Hindlimb muscle (tissue), 1 donor: ENCODE measurements around the gene ST3GAL2. TPM values are rescaled to one million over a fixed set of nuclear protein-coding genes. Genes with fewer than 3 reads are reported as not detected.

Experiments
- DNase-seq: peaks from one replicate; pipeline ENCODE4 v3.0.0-alpha.2; 2013
- polyA plus RNA-seq: library from polyadenylated mRNA; unstranded; fragments of 120-200 nt; gene quantifications from one replicate; pipeline ENCODE4 v1.2.1, GENCODE V29; 2013; ENCODE audit not compliant: insufficient read length

ST3GAL2 gene
- polyA plus RNA-seq = 30.5 TPM

DNA sequence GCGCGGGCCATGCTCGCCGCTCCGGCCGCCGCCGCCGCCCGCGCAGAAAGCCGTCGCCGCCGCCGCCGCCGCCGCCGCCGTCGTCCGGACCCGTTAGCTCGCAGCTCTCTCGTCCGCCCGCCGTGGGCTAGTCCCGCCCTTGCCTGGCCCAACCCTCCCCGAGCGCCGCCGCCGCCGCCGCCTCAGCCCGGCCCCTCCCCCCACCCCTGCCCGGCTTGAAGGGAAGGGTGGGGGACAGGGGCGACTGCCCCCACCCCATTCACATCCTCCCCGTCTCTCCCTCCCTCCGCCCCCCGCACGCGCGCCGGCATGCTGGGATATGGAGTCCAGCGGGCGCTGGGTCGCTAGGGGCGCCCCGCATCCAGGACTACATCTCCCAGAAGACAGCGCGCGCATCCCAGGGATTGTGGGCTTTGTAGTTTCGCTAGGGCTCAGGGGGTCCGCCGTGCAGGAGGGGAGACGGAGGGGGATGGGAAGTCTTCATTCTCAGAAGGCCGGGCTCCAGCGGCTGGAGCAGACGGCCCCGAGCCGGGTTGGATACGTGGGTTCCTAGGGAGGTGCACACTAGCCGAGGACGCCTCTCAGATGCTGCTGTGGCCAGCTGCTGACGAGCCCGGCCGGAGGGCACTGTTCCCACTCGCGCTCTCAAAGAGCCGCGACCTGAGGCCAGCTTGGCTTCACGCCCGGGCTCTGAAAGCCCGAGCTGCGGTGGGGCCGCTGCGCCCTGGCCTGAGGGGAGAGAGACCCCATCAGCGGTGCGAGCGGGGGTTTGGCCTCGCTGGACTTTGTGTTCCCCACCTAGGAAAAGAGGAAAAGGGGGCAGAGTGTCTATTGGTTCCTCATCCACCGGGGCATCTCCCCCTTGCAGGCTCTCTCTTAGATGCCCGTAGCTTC, at the start of gene ST3GAL2:
TSS of gene ST3GAL2 (minus strand) at position 132 of the 894 bp plus-strand sequence. CDS start 40,570 bp downstream, outside the sequence.
- peak; percentile 96 for DNase-seq

- no peak for DNase-seq
Measured at GRCh38 chr16:70484867-70485266, 46.0 kb upstream of the ST3GAL2 start.

DNA sequence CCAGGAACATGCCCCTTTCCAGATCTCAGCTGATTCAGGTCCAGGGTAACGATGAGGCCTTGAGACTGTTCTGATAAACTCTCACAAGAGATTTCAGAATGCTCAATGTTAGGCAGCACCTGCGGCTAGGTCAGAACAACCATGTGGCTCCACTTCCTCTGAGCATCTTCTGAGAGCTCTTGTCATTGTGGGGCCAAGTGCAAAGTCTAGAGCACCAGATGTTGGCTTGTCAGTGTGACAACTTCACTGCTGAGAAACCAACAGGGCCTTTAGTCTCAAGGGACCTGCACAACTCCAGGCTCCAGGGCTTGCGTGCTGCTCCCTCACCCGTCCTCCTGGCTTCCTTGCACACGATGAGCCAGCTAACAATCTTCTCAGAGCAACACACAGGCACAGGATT, 44.5 kb upstream of the ST3GAL2 start:
- DNase-seq = no peak

- no peak for DNase-seq
Measured at GRCh38 chr16:70482624-70483023, 43.7 kb upstream of the ST3GAL2 start.

GRCh38 chr16:70481929-70482536, 43.1 kb upstream of the ST3GAL2 start:
- DNase-seq = no peak

- DNase-seq = no peak
Measured at GRCh38 chr16:70480127-70481105, 41.5 kb upstream of the ST3GAL2 start.

- DNase-seq = no peak
Measured at GRCh38 chr16:70478912-70479341, 40.0 kb upstream of the ST3GAL2 start.

DNA sequence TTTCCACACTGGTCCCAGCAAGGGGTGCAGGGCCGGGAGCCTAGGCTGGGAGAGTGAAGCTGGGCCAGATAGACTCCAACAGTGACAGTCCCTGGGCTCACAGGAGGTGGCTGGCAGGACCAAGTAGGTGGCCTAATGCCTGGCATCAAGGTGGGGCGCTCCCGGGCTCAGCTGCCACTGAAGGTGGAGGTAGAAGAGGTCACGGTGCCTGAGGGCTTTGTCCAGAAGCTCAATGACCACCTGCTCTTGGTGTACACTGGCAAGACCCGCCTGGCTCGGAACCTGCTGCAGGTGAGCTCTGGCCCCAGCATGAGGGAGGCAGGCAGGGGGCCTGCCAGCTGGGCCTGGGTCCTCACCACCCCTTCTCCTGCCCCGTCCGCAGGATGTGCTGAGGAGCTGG, 39.3 kb upstream of the ST3GAL2 start:
- no peak for DNase-seq

- no peak for DNase-seq
Measured at GRCh38 chr16:70476272-70477020, 37.5 kb upstream of the ST3GAL2 start.

GRCh38 chr16:70475054-70475871, 36.4 kb upstream of the ST3GAL2 start:
- no peak for DNase-seq

GRCh38 chr16:70474320-70475053, 35.6 kb upstream of the ST3GAL2 start:
- no peak for DNase-seq

DNA sequence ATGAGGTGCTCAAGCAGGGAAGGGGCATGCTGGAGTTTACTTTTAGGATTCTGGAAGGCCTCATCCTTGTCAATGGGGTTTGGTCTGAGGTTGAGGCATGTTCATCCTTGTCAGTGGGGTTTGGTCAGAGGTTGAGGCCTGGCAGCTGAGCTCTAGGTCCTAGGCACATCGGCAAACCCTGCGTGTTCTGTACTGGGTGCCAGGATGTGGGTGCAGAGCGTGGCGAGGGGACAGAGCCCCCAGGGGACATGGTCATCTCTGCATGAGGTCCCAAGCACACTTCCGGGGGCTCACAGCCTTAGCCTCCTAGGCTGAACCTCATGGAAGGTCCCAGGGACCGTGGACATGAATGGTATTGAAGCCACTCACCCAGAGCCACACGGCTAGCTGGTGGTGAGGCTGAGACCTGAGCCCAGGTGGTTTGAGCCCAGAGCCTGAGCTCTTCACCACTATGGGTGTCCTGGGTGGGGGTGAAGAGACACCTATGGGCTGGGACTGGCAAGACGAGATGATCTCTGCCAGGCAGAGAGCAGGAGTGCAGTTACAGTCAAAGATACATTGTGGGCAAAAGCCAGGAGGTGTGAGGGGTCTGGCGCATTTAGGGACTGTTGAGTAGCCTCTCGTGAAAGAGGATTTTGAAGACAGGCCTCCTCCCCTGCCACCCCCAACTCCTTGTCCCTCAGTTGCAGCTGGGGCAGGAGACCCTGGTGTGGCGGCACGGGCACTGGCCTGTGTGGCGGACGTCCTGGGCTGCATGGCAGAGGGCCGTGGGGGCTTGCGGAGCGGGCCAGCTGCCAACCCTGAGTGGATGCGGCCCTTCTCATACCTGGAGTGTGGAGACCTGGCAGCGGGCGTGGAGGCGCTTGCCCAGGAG, 34.8 kb upstream of the ST3GAL2 start:
- DNase-seq = no peak

DNA sequence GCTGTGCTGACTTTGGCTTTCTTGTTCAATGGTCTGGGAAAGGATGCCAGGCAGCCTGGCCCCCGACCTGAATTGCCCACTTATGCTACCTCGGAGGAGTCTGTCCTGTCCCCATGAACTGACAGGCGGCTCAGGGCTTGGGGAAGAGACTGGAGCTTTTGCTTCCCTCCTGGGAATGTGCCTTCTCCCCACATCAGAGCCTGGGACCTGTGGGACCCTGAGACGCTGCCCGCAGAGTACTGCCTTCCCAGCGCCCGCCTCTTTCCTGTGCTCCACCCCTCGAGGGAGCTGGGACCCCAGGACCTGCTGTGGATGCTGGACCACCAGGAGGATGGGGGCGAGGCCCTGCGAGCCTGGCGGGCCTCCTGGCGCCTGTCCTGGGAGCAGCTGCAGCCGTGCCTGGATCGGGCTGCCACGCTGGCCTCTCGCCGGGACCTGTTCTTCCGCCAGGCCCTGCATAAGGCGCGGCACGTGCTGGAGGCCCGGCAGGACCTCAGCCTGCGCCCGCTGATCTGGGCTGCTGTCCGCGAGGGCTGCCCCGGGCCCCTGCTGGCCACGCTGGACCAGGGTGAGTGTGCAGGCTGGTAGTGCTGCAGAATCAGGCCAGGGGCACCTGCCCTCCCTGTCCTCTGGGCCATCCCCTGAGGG, 34.0 kb upstream of the ST3GAL2 start:
- DNase-seq = no peak

GRCh38 chr16:70470927-70471341, 32.0 kb upstream of the ST3GAL2 start:
- peak; percentile 18 for DNase-seq

DNA sequence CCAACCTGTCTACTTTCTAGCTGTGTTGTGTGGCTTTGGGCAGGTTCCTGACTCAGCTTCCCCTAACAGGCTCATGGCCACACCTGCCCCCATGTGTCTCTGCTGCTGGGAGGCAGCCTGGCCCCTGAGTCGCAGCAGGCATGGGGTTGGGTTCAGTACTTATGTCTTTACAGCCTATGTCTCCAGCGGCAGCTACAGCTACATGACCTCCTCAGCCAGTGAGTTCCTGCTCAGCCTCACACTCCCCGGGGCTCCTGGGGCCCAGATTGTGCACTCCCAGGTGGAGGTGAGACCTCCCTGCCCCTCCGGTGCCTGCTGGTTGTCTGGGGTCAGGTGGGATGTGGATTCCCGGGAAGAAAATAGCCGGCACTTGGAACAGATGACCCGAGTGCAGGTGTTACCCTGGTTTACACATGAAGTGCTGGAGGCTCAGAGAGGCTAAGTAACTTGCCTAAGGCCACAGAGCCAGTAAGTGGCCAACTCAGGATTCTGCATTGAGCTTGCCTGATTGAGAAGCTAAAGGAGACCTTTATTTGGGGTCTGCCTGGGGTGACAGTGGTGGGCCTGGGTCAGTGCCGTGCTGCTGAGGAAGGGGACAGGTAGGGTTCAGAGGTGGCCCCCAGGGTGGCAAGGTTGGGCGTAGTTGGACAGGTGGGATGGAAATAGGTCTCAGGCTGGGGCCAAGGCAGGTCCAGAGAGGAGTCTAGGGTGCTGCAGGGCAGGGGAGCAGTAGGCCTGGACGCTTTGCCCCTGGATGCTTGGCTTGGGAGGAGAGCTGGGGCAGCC, 31.4 kb upstream of the ST3GAL2 start:
- DNase-seq = no peak

DNA sequence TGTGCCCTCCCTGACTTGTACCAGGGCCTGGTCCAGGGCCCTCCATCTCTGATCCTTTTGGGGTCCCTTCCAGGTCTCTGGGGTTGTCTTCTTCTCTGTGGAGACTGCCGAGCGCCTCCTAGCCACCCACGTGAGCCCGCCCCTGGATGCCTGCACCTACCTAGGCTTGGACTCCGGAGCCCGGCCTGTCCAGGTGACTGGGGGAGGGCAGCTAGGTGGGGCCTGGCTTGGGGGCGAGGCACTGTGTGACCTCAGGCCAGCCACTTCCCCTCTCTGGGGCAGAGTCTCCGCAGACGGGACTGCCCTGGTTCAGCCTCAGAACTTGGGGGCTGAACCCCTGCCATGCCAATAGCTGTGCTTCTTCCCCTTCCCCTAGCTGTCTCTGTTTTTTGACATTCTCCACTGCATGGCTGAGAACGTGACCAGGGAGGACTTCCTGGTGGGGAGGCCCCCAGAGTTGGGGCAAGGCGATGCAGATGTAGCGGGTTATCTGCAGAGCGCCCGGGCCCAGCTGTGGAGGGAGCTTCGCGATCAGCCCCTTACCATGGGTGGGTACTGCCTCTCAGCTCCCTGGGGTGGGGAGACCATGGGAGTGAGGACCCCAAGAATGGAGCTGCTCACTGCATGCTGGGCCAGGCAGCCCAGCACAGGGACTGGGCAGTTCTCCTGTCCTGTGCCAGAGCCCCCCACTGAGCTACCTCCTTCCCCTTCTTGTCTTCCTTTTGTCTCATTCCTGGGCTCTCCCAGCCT, 30.1 kb upstream of the ST3GAL2 start:
- no peak for DNase-seq

- no peak for DNase-seq
Measured at GRCh38 chr16:70467608-70468007, 28.7 kb upstream of the ST3GAL2 start.
